Activated CD4-positive, alpha-beta T cell treated with anti-CD3 and anti-CD28 coated beads for 4 hours (primary cell): ENCODE data around the gene LANCL2.
"Not testable (repeated sequence)": the region's sequence is repeated elsewhere in the genome, so short reads cannot be mapped to it uniquely, and the experiment has no call there.

Source experiments
- DNase-seq, 2 donors: peaks; one replicate each; pipeline ENCODE4 v3.0.0-alpha.2; 2020

Gene LANCL2

DNA sequence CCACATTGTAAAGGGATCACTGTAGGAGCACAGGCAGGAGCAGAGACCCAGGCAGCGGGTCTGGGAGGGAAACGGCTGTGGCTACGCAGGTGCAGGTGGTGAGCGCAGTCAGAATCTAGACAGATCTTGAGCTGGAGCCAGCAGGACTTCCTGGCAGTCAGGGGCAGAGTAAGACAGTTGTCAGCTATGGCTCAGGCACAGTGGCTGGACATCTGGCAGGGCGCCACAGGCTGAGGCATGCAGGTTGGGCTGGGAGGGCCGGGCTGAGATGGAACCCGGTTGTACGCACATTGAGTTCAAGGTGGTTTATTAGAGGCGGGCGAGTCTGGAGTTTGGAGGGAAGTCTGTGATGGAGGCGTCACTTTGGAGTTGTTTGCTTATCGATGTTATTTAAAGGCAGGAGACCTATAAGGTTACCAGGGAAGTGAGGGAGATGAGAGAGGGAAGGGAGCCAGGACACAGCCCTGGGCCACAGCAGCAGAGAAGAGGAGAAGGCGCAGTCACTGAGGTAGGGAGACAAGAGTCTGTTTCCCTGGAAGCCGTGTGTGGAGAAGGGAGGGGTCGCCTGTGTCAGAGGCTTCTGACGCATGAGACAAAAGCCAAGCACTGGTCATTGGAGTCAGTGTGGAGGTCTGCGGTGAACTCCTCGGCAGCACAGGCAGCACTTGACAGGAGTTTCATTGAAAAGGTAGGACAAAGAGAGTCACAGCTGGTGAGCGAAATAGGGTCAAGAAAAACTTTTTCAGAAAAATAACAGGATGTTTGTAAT lies 73.8 kb downstream of the LANCL2 start:
- DNase-seq: no peak

DNA sequence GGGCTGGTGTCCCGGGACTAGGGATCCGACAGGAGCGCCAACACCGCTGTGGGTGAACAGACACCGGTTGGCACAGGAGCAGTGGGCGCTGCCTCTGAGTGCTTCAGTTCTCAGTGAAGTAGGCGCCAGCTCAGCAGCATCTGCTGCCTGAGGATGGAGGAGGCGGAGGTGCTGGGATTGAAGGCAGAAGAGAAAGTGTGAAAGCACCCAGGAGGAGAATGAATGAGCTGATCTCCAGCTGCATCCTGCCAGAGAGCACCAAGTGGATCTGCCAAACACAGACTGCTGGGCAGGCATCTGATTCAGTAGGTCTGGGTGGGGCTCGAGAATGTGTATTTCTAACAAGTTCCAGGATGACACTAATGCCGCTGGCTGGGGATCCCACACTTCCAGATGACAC lies 74.5 kb downstream of the LANCL2 start:
- no peak for DNase-seq

DNA sequence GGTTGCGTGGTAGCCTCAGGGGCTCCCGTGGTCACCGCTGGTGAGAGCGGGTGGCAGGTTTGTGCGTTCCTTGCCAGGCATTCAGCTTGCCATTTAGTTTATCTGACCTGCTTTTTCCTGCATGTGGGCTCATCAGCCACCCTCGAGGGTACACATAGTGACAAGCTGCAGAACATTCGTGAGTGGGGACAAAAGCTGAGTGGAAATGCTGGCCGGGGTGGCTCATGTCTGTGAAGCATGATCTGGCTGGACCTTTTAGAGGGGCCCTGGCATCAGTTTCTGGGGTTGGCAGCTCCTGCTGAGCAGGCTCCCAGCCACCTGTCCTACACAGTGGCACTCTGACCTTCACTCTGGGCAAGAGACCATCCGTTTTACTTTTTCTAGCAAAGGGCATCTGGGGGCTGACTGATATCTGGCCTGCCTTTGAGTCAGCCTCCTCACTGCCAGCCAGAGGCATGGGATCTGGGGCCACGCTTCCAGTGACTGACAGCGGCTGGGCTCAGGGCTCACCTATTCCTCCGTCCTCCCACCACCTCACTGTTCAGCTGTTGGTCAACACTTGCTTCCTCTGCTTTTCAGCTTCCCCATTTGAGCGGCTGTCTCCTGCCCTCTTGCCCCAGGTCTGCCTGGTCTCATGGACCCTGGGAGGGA lies 75.0 kb downstream of the LANCL2 start:
- DNase-seq: no peak

DNA sequence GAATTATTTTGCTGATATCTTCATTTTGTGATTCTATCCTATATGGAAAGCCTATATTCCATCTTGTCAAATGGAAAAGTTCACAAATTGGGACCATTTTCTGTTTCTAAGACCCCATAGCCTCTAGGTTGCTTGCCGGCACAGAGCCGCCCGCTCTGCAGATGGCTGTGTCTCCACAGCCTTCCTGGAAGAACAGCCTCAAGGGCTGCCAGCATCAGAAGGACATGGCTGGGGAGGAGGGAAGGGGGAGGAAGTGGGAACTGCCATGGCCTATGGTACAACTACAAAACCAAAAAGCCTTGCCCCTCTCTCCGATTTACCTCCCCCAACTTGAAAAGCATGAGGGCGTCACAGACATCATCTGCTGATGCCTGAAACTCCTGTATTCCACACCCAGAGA lies 75.9 kb downstream of the LANCL2 start:
- DNase-seq: no peak

DNA sequence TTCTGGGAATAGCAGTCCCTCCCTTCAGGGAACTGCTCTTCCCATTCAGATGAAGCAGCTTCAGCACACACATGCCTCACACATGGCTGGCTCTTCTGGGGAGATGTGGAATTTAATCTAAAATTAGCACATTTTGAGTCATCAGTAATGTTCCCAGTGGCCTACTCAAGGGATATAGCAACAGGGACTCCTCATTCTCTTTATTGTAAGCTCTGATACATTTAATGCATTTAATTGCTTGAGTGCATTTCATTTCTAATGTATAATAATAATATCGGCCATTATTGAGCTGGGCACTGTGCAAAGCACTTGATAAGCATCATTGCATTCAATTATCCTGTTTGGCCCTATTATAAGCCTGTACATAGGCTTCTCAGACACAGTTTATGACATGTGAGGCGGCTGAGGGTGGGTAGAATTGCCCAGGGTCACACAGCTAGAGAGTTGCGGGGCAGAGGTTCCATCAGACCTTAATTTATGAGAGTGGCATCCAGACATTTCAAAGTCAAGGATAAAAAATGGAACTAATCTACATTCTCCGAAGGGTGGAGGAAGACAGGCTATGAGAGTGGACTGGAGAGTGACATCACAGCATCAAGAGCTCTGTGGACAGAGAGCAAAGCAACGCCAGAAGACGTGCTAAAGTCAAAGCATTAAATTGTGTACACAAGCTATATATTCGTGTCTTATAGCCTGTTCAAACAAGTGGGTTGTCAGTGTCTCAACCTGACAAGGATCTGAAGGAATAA lies 76.8 kb downstream of the LANCL2 start:
- DNase-seq: no peak

DNA sequence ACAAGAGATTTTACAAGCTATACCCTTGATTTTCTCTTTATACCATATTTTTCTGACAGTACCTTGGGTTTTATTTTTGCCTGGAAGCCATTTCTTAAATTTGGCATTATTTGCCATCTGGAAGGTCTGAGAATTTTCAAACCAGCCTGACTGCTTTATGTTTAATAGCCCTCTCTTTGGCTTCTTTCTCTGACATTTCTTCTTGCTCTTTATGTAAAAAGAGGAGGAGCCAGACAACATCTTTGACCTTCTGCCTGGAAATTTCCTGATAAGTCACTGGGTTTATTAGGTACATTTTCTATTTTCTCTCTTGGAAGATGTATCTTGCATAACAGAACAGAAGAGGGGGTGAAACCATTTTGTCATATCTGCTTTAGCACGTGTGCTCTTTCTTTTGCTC lies 79.6 kb downstream of the LANCL2 start:
- DNase-seq: no peak

DNA sequence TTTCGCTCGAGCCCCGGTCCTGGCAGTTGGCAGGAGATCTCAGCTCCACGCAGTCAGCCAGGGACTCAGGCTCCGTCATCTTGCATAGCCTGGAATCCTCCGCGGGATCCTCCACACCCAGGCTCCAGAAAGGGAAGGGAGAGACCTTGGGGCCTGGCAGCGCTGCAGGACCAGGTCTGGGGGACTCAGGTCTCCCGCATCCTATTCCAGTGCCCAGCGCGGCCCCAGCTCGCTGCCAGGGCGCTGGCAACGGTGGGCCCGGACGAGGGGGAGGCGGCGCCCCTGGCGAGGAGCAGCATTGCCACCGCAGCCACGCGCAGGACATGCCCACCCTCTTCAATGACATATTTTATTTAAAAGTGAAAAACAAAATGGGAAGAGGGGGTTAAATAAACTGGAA lies 83.4 kb downstream of the LANCL2 start:
- no peak for DNase-seq

DNA sequence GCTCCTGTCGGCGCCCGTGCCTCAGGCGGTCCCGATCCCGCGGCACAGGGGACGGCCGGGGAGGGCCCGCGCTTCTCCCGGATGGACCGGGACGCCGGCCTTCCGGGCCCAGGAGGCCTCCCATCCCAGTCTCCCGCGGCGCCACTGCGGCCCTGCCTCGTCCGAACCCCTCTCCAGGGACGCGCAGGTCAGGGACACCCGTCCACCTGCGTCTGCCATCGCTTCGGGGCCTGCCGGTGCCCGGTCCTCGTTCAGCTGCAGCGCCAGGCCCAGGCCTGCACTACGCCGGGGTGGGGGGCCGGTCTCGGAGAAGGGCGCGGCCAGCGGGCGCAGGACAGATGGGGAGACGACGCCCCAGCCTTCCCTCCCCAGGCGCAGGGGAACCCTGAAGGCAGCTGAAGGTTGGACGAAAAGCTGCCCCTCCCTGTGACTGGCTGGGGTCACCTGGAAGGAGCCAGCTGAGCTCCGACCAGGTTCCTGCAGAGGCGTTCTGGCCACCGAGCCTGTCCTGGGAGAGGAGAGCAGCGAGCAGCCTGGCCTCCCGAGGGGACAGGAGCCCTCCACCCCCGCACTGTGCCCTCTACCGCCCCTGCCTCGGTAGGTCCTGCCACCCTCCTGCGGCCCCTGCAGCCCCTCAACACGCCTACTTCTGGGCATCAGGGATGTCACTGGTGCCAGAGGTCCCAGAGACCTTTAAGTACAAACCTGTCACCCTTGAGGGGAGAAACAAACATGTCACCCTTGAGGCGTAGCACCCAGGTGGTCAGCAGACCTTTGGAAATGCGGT lies 84.3 kb downstream of the LANCL2 start:
- no peak for DNase-seq

DNA sequence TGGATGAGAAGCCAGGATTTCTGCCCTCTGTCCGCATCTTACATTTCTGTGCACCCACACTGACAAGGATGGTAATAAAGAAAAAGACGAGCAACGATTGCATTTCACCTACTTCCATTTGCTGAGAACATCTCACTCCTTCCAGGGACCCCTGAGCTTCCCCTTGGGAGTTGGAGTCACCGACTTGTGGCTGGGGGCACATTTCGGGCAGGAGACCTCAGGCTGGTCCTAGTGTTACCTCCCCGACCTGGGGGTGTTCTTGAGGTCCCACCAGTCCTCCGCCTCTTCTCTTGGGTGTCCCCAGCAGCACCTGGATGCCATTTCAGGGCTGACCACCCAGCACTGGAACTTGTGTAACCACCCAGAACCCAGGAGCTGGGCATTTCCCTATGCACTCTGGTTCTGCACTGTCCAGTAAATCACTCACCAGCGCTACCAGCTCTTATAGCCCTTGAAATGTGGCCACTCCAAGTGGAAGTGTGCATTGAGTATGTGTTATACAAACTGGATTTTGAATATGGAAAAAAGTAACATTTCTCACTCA lies 84.9 kb downstream of the LANCL2 start:
- DNase-seq: no peak

DNA sequence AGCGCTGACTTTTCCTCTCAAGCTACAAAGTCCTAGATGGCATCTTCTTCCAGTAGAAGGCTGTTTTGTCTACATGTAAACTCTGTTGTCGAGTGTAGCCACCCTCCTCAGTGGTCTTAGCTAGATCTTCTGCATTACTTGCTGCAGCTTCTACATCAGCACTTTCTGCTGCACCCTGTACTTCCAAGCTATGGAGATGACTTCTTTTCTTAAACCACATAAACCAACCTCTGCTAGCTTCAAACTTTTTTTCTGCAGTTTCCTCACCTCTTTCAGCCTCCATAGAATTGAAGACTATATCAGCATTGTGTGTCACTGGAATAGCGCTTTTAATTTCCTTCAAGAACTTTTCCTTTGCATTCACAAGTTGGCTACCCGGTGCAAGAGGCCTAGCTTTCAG lies 87.8 kb downstream of the LANCL2 start:
- no peak for DNase-seq

DNA sequence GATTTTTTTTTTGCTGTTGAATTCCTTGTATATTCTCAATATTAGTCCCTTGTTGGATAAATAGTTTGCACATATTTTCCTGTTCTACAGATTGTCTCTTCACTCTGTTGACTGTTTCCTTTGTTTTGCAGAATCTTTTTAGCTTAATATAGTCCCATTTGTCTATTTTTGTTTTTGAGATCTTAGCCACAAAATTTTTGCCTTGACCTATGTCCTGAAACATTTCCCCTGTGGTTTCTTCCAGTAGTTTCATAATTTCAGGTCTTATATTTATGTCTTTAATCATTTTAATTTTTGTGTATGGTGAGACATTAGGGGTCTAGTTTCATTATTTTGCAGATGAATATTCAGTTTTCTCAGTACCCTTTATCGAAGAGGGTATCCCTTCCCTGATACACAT lies 92.7 kb downstream of the LANCL2 start:
- no peak for DNase-seq

DNA sequence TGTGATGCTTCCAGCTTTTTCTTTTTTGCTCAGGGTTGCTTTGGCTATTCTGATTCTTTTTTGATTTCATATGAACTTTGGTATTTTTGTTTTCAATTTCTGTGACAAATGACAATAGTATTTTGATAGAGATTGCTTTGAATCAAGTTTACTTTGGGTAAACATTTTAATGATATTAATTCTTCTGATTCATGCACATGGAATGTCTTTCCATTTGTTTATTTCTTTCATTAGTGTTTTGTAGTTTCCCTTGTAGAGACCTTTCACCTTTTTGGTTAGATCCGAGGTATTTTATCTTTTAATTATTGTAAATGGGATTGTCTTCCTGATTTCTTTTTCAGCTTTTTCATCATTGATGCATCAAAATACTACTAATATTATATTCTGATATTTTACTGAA lies 93.2 kb downstream of the LANCL2 start:
- DNase-seq: no peak

DNA sequence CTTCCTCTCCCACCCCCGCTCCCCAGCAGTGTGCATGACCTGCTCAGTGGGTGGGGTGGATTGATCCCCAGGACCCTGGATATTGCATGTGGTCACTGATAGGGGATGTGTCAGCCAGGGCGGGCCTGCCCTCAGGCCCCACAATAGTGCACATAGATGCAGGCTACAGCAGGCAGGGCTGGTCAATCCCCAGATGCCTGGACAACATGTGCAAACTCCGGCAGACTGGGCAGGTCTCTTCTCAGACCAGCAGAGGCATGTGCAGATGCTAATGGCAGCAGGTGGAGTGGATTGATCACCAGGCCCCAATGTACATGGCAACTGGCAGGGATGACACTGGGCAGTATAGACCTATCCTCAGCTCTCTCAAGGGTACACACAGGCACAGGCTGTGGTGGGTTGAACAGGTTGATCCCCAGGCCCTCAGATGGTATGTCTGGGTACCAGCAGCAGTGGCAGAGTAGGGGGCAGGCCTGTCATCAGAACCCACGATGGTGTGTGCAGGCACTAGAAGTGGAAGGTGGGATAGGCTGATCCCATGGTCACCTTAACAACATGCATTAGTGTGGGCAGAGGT lies 98.6 kb downstream of the LANCL2 start:
- DNase-seq: no peak

DNA sequence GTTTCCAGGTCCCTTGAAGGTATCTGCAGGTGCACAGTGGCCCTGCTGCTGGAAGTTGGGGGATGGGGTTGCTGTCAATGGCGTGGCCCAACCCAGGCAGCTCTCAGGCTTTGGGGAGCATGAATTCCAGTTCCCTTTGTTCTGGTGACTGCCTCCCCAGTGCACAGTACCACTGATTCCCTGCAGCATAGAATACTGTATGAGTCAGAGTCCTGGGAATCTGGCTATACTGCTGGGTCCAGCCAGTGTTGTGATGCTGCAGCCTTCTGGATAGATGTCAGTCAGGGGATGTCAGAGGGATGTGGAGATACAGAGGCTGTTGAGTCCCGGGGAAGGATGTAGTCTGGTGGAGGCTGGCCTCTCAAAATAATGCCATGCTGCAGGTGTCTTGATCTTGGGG lies 99.3 kb downstream of the LANCL2 start:
- no peak for DNase-seq

DNA sequence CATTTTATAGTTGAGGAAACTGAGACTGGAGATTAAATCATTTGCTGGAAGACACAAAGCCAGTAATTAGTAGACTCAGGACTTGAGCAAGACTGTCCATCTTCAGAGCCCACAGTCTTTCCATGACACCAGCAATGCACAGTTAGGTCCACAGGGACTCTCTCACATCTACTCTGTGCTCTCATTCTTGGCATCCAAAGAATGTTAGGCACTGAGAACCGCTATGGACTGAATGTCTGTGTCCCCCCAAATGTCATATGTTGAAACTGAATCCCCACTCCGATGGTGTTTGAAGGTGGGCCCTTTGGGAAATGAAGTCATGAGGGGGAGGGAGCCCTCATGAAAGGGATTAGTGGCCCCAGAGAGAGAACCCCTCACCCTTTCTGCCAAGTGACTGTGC lies 100.6 kb downstream of the LANCL2 start:
- no peak for DNase-seq

DNA sequence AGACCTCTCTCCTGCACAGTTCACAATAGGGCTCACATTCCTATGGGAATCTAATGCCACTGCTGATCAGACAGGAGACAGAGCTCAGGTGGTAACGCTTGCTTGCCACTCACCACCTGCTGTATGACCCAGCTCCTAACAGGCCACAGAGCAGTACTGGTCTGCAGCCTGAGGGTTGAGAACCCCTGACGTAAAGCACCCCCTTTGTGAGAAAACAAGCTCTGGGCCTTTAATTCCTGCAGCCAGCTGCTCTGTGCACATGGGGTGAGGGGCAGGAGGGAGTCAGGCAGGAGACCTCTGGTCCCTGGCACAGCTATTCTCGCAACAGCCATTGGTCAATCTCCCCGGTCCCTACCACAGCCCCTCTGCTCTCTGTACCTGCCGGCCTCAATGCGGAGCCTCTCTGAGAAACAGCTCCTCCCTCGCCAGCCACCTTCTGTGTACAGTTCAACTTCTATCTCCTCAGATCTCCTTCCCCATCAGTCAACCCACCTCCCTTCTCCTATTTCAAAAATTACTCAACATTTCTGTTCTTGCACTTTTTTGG lies 102.0 kb downstream of the LANCL2 start:
- DNase-seq: no peak

DNA sequence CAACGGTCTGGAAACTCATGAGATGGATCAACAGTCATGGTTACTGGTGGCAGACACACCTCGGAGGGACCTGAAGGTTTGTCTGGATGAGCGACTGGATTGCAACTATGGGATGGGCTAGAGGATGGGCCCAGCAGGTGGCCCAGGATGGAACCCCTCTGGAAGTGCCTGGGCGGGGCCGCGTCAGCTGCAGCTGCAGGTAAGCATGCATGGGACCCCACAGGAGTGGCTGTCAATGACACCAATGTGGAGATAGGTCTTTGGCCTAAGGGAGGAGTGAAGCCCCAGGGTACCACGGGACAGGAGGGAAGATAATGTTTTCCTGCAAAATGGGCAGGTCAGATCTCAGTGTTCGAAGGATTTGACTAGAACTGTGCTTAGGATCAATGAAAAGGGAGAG lies 103.4 kb downstream of the LANCL2 start:
- DNase-seq: no peak

DNA sequence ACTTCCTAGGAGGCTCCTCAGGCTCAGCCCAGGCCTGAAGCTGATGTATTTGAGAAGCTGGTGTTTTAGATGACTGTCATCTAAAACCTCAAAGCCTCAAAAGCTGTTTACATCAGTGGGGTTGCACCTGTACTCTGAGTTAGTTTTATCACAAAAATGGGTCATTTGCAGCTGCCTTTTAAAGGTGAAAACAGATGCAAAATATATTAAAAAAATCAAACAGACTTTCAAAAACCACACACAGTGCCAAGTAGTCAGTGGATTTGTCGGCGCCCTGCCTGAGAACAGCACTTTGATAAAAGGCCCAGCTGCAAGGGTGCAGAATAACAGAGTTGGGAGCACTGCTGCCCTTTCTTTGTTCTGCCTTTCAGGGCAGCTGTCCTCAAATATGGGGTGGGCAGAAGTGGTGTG lies 104.1 kb downstream of the LANCL2 start:
- DNase-seq: peak; percentile 14 to 16

DNA sequence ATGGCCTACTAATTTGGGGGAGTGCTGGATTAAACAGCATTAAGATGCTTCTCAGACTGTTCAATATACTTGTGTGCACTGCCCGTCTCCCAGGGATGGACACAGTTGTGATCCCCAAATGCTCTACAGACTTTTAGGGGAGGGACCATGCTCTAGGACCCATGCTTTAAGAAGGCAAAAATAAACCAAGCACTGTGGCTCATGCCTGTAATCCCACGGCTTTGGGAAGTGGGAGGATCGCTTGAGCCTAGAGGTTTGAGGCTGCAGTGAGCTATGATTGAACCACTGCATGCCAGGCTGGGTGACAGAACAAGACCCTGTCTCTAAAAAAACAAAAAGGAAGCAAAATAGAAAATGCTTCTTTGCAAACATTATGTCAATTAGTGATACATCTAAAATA lies 104.6 kb downstream of the LANCL2 start:
- no peak for DNase-seq

DNA sequence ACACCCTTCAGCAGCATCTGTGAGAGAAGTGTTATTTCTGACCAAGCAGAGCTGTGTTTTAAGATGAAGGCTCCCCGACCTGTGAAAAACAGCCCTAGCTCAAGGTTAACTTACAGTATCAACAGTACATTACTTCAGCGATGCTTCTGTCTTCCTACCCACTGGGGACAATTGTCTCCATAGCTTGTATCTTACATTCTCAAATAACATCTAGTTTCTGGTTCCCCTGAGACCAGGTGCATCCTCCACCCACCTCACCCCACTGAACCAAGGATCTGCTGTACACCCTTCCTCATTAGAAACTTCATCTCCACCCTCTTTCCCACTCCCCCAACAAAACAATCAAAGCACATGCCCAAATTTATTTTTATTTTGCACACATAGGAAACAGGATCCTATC lies 105.1 kb downstream of the LANCL2 start:
- DNase-seq: no peak

DNA sequence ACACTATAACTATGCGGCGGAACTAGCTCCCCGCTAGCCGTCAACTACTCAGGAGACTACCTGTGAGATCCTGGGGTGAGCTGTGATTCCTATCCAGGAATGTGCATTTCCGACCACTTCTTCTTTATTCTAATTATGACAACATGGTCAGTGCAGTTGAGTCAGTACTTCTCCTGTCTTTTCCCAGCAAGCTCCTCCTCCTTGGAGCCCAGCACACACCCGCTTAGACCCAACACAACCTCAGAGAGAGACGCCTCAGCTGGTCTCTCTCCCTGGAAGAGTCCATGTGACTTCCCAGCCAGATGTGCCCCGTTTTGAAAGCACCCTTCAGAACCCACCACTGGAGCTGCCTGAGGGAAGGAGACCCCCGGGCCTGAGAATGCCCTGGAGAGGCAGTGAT lies 106.5 kb downstream of the LANCL2 start:
- not testable (repeated sequence) for DNase-seq

DNA sequence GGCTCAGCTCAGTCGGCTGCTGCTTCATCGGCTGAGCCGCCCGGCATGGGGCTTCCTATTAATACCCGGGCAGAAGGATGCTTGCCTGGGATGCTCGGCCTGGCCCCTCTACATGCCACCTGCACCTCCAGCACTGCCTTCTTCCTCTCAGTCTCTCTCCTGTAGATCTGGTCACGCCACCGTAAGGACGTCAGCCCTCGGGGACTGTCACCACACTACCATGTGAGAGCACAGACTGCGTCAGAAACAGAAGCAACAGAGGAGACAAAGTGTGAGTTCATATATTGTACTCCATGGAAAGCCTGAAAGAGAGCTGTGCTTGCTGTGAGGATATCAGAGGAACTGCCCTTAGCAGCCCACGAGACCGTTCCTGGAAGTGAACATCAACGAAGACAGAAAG lies 107.3 kb downstream of the LANCL2 start:
- DNase-seq: not testable (repeated sequence)
